Stomach (tissue), 4 donors: ENCODE data around the gene BMAL2.

ENCODE experiments used
- POLR2A ChIP-seq, 4 donors: fragments of 450-650 bp; IDR thresholded peaks; one replicate each; pipeline ENCODE4 v1.6.1; 2016; ENCODE audit warnings: antibody characterized with exemption in 4 of 4, control low read depth in 2 of 4, mild to moderate bottlenecking in 1 of 4, moderate library complexity in 1 of 4
- POLR2AphosphoS5 ChIP-seq, 3 donors: sonication (generic); formaldehyde crosslinking; IDR thresholded peaks; one replicate each; pipeline ENCODE4 v1.6.1; 2016; ENCODE audit warnings: antibody characterized with exemption in 3 of 3
- TF ChIP-seq, protein P1 (sequence below), 7 experiments: fragments of 450-650 bp in 4 of 7; fragments of 200-600 bp in 3 of 7; sonication (generic) in 3 of 7; IDR thresholded peaks; one replicate each; pipeline ENCODE4 v1.5.1; 2016 to 2019; ENCODE audit warnings: antibody characterized with exemption in 7 of 7, control low read depth in 2 of 7, mild to moderate bottlenecking in 1 of 7

GRCh38 chr12:27330846-27331245 is 1.8 kb upstream of the BMAL2 start:
- TF ChIP-seq POLR2AphosphoS5 (IDR thresholded peaks at IDR 0.05): no peak
- TF ChIP-seq, protein P1, sequence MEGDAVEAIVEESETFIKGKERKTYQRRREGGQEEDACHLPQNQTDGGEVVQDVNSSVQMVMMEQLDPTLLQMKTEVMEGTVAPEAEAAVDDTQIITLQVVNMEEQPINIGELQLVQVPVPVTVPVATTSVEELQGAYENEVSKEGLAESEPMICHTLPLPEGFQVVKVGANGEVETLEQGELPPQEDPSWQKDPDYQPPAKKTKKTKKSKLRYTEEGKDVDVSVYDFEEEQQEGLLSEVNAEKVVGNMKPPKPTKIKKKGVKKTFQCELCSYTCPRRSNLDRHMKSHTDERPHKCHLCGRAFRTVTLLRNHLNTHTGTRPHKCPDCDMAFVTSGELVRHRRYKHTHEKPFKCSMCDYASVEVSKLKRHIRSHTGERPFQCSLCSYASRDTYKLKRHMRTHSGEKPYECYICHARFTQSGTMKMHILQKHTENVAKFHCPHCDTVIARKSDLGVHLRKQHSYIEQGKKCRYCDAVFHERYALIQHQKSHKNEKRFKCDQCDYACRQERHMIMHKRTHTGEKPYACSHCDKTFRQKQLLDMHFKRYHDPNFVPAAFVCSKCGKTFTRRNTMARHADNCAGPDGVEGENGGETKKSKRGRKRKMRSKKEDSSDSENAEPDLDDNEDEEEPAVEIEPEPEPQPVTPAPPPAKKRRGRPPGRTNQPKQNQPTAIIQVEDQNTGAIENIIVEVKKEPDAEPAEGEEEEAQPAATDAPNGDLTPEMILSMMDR (IDR thresholded peaks at IDR 0.05): no peak
- no peak for TF ChIP-seq POLR2A (IDR thresholded peaks at IDR 0.05)
